HEK293 (cell line): Measurements from ENCODE around the gene OR4F15.

Source experiments
- YY1 ChIP-seq: fragments of 450-650 bp; formaldehyde crosslinking; IDR thresholded peaks from 2 replicates; pipeline ENCODE4 v1.5.1; 2018; ENCODE audit warnings: missing biosample characterization, missing genetic modification characterization
- ZNF169 ChIP-seq: fragments of 450-650 bp; formaldehyde crosslinking; IDR thresholded peaks from 2 replicates; pipeline ENCODE4 v1.5.1; 2016; ENCODE audit warnings: missing biosample characterization, missing genetic modification characterization
- ZNF335 ChIP-seq: fragments of 450-650 bp; formaldehyde crosslinking; conservative IDR thresholded peaks from 2 replicates; pipeline ENCODE4 v1.5.1; 2016; ENCODE audit warnings: missing biosample characterization, missing genetic modification characterization
- ZNF544 ChIP-seq: fragments of 450-650 bp; formaldehyde crosslinking; IDR thresholded peaks from 2 replicates; pipeline ENCODE4 v1.5.0; 2017; ENCODE audit warnings: missing biosample characterization, missing genetic modification characterization
- ZNF624 ChIP-seq: fragments of 450-650 bp; formaldehyde crosslinking; IDR thresholded peaks from 2 replicates; pipeline ENCODE4 v1.5.1; 2017; ENCODE audit warnings: missing biosample characterization, missing genetic modification characterization
- ZNF776 ChIP-seq: fragments of 450-650 bp; formaldehyde crosslinking; IDR thresholded peaks from 2 replicates; pipeline ENCODE4 v1.5.0; 2017; ENCODE audit warnings: missing biosample characterization, missing genetic modification characterization, borderline replicate concordance
- TF ChIP-seq, protein P1 (sequence below): fragments of 450-650 bp; formaldehyde crosslinking; IDR thresholded peaks from 2 replicates; pipeline ENCODE4 v1.5.1; 2016; ENCODE audit warnings: missing biosample characterization, missing genetic modification characterization
- TF ChIP-seq, protein P2 (sequence below): fragments of 450-650 bp; formaldehyde crosslinking; IDR thresholded peaks from 2 replicates; pipeline ENCODE4 v1.5.1; 2016; ENCODE audit warnings: missing biosample characterization, missing genetic modification characterization
- TF ChIP-seq, protein P3 (sequence below): fragments of 450-650 bp; formaldehyde crosslinking; IDR thresholded peaks from 2 replicates; pipeline ENCODE4 v1.5.1; 2016; ENCODE audit warnings: missing biosample characterization, missing genetic modification characterization, borderline replicate concordance
- TF ChIP-seq, protein P4 (sequence below): fragments of 450-650 bp; IDR thresholded peaks from 2 replicates; pipeline ENCODE4 v1.5.1; 2018; ENCODE audit warnings: missing biosample characterization, missing genetic modification characterization
- TF ChIP-seq, protein P5 (sequence below): fragments of 450-650 bp; formaldehyde crosslinking; IDR thresholded peaks from 2 replicates; pipeline ENCODE4 v1.5.1; 2016; ENCODE audit warnings: missing biosample characterization, missing genetic modification characterization
- TF ChIP-seq, protein P6 (sequence below): fragments of 450-650 bp; formaldehyde crosslinking; IDR thresholded peaks from 2 replicates; pipeline ENCODE4 v1.5.1; 2016; ENCODE audit warnings: missing biosample characterization, missing genetic modification characterization, low read depth
- TF ChIP-seq, protein P7 (sequence below): fragments of 450-650 bp; formaldehyde crosslinking; optimal IDR thresholded peaks from 2 replicates; pipeline ENCODE3; 2016; ENCODE audit warnings: missing biosample characterization, mild to moderate bottlenecking, missing genetic modification characterization

DNA sequence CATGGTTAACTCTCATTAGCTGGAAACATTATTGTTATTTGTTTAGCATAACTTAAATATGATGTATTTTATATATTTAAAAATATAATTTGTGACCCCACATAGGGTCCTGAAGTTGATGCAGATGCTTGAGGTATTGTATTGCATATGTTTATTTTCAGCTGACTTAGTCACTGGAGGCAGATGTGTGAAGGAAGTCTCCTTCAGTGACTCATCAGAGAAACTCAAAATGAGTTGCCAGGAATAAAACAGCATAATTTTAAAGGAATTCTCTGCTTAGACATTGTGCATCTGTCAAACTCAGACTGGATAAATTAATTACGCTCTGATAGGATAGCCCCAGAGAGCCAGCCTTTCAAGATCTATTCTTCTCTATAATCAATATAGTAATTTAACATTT lies 16.5 kb upstream of the OR4F15 start:
- no peak for TF ChIP-seq ZNF544
- TF ChIP-seq, protein P1, sequence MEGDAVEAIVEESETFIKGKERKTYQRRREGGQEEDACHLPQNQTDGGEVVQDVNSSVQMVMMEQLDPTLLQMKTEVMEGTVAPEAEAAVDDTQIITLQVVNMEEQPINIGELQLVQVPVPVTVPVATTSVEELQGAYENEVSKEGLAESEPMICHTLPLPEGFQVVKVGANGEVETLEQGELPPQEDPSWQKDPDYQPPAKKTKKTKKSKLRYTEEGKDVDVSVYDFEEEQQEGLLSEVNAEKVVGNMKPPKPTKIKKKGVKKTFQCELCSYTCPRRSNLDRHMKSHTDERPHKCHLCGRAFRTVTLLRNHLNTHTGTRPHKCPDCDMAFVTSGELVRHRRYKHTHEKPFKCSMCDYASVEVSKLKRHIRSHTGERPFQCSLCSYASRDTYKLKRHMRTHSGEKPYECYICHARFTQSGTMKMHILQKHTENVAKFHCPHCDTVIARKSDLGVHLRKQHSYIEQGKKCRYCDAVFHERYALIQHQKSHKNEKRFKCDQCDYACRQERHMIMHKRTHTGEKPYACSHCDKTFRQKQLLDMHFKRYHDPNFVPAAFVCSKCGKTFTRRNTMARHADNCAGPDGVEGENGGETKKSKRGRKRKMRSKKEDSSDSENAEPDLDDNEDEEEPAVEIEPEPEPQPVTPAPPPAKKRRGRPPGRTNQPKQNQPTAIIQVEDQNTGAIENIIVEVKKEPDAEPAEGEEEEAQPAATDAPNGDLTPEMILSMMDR (tag by site-specific recombination) = no peak
- TF ChIP-seq, protein P2, sequence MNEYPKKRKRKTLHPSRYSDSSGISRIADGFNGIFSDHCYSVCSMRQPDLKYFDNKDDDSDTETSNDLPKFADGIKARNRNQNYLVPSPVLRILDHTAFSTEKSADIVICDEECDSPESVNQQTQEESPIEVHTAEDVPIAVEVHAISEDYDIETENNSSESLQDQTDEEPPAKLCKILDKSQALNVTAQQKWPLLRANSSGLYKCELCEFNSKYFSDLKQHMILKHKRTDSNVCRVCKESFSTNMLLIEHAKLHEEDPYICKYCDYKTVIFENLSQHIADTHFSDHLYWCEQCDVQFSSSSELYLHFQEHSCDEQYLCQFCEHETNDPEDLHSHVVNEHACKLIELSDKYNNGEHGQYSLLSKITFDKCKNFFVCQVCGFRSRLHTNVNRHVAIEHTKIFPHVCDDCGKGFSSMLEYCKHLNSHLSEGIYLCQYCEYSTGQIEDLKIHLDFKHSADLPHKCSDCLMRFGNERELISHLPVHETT = no peak
- no peak for TF ChIP-seq ZNF335 (tag by site-specific recombination)
- TF ChIP-seq, protein P3, sequence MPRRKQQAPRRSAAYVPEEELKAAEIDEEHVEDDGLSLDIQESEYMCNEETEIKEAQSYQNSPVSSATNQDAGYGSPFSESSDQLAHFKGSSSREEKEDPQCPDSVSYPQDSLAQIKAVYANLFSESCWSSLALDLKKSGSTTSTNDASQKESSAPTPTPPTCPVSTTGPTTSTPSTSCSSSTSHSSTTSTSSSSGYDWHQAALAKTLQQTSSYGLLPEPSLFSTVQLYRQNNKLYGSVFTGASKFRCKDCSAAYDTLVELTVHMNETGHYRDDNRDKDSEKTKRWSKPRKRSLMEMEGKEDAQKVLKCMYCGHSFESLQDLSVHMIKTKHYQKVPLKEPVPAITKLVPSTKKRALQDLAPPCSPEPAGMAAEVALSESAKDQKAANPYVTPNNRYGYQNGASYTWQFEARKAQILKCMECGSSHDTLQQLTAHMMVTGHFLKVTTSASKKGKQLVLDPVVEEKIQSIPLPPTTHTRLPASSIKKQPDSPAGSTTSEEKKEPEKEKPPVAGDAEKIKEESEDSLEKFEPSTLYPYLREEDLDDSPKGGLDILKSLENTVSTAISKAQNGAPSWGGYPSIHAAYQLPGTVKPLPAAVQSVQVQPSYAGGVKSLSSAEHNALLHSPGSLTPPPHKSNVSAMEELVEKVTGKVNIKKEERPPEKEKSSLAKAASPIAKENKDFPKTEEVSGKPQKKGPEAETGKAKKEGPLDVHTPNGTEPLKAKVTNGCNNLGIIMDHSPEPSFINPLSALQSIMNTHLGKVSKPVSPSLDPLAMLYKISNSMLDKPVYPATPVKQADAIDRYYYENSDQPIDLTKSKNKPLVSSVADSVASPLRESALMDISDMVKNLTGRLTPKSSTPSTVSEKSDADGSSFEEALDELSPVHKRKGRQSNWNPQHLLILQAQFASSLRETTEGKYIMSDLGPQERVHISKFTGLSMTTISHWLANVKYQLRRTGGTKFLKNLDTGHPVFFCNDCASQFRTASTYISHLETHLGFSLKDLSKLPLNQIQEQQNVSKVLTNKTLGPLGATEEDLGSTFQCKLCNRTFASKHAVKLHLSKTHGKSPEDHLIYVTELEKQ (tag by site-specific recombination) = no peak
- TF ChIP-seq, protein P4, sequence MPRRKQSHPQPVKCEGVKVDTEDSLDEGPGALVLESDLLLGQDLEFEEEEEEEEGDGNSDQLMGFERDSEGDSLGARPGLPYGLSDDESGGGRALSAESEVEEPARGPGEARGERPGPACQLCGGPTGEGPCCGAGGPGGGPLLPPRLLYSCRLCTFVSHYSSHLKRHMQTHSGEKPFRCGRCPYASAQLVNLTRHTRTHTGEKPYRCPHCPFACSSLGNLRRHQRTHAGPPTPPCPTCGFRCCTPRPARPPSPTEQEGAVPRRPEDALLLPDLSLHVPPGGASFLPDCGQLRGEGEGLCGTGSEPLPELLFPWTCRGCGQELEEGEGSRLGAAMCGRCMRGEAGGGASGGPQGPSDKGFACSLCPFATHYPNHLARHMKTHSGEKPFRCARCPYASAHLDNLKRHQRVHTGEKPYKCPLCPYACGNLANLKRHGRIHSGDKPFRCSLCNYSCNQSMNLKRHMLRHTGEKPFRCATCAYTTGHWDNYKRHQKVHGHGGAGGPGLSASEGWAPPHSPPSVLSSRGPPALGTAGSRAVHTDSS (tag by site-specific recombination) = no peak
- no peak for TF ChIP-seq ZNF624 (tag by site-specific recombination)
- TF ChIP-seq ZNF169 (tag by site-specific recombination) = no peak
- TF ChIP-seq YY1 (tag by site-specific recombination) = no peak
- TF ChIP-seq ZNF776 (tag by site-specific recombination) = no peak
- TF ChIP-seq, protein P5, sequence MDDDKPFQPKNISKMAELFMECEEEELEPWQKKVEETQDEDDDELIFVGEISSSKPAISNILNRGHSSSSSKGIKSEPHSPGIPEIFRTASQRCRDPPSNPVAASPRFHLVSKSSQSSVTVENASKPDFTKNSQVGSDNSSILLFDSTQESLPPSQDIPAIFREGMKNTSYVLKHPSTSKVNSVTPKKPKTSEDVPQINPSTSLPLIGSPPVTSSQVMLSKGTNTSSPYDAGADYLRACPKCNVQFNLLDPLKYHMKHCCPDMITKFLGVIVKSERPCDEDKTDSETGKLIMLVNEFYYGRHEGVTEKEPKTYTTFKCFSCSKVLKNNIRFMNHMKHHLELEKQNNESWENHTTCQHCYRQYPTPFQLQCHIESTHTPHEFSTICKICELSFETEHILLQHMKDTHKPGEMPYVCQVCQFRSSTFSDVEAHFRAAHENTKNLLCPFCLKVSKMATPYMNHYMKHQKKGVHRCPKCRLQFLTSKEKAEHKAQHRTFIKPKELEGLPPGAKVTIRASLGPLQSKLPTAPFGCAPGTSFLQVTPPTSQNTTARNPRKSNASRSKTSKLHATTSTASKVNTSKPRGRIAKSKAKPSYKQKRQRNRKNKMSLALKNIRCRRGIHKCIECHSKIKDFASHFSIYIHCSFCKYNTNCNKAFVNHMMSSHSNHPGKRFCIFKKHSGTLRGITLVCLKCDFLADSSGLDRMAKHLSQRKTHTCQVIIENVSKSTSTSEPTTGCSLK (tag by site-specific recombination) = no peak
- TF ChIP-seq, protein P6, sequence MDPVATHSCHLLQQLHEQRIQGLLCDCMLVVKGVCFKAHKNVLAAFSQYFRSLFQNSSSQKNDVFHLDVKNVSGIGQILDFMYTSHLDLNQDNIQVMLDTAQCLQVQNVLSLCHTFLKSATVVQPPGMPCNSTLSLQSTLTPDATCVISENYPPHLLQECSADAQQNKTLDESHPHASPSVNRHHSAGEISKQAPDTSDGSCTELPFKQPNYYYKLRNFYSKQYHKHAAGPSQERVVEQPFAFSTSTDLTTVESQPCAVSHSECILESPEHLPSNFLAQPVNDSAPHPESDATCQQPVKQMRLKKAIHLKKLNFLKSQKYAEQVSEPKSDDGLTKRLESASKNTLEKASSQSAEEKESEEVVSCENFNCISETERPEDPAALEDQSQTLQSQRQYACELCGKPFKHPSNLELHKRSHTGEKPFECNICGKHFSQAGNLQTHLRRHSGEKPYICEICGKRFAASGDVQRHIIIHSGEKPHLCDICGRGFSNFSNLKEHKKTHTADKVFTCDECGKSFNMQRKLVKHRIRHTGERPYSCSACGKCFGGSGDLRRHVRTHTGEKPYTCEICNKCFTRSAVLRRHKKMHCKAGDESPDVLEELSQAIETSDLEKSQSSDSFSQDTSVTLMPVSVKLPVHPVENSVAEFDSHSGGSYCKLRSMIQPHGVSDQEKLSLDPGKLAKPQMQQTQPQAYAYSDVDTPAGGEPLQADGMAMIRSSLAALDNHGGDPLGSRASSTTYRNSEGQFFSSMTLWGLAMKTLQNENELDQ (tag by site-specific recombination) = no peak
- TF ChIP-seq, protein P7, sequence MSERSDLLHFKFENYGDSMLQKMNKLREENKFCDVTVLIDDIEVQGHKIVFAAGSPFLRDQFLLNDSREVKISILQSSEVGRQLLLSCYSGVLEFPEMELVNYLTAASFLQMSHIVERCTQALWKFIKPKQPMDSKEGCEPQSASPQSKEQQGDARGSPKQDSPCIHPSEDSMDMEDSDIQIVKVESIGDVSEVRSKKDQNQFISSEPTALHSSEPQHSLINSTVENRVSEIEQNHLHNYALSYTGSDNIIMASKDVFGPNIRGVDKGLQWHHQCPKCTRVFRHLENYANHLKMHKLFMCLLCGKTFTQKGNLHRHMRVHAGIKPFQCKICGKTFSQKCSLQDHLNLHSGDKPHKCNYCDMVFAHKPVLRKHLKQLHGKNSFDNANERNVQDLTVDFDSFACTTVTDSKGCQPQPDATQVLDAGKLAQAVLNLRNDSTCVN (tag by site-specific recombination) = no peak
